Cardiac muscle cell (in vitro differentiated cells and primary cell): ENCODE measurements around the gene MAP2. TPM values are rescaled to one million over a fixed set of nuclear protein-coding genes. Genes with fewer than 3 reads are reported as not detected.

Experiments
- DNase-seq, 2 donors: peaks; one replicate each; pipeline versions ENCODE4 v3.0.0 to v3.0.0-alpha.2; 2010 to 2017; ENCODE audit warnings: low read depth in 1 of 2, low spot score in 1 of 2
- H3K27ac ChIP-seq: fragments of 200-600 bp; sonication (generic); 2 replicates; pipeline ENCODE4 v1.5.1; 2016
- H3K27me3 ChIP-seq: fragments of 200-600 bp; sonication (generic); 2 replicates; pipeline ENCODE4 v1.6.0; 2016; ENCODE audit warnings: control low read depth
- H3K36me3 ChIP-seq: fragments of 200-600 bp; sonication (generic); 2 replicates; pipeline ENCODE4 v1.5.1; 2016; ENCODE audit warnings: control low read depth
- H3K4me1 ChIP-seq: fragments of 200-600 bp; sonication (generic); 2 replicates; pipeline ENCODE4 v1.8.1; 2017; ENCODE audit warnings: low read depth, mild to moderate bottlenecking, mixed run types
- H3K4me3 ChIP-seq: fragments of 200-600 bp; sonication (generic); 2 replicates; pipeline ENCODE4 v1.5.1; 2016; ENCODE audit warnings: mild to moderate bottlenecking
- H3K9me3 ChIP-seq: fragments of 200-600 bp; sonication (generic); 2 replicates; pipeline ENCODE4 v1.5.1; 2017; ENCODE audit warnings: low read depth, mild to moderate bottlenecking, control low read depth
- polyA plus RNA-seq: library from polyadenylated mRNA; unstranded; fragments of >200 nt; fragmentation: Nextera tagmentation; extraction: Ambion mirVana; gene quantifications from 2 replicates; pipeline ENCODE4 v1.2.1, GENCODE V29; 2016
- total RNA-seq: library from RNA; depleted of rRNA; stranded (reverse); fragments of >200 nt; gene quantifications from 2 replicates; pipeline ENCODE4 v1.2.3, GENCODE V29; 2016
- TF ChIP-seq, protein P1 (sequence below): IDR thresholded peaks from 2 replicates; pipeline ENCODE4 v1.5.1; 2012; ENCODE audit warnings: low read depth, mild to moderate bottlenecking, low read length

MAP2 gene
- total and polyA plus RNA-seq, 2 experiments from 2014 or later, result 0.24 to 0.68 TPM

DNA sequence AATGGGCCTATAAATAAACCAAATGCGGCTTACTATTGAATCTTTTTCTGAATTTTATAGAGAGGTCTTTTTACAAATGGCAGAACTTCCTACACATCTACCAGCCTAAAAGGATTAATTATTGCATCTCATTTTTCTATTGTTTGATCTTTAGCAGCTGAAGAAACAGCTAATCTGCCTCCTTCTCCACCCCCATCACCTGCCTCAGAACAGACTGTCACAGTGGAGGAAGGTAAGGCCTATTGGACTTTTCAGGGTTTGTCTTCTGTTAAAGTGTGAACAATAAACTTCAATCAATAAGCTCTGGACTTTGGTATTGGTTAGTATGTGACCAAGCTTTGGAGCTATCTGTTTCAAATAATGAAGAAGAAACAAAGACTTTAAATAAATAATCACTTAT is 256.7 kb downstream of the MAP2 start:
- Histone ChIP-seq H3K36me3 (no peaks in the 10 kb centered on the region), H3K27me3 (no peaks in the 10 kb centered on the region), H3K4me1 (no peaks in the 10 kb centered on the region), H3K4me3 (no peak overlapping the region), H3K27ac (no peak overlapping the region), H3K9me3 (no peaks in the 10 kb centered on the region)
- TF ChIP-seq, protein P1, sequence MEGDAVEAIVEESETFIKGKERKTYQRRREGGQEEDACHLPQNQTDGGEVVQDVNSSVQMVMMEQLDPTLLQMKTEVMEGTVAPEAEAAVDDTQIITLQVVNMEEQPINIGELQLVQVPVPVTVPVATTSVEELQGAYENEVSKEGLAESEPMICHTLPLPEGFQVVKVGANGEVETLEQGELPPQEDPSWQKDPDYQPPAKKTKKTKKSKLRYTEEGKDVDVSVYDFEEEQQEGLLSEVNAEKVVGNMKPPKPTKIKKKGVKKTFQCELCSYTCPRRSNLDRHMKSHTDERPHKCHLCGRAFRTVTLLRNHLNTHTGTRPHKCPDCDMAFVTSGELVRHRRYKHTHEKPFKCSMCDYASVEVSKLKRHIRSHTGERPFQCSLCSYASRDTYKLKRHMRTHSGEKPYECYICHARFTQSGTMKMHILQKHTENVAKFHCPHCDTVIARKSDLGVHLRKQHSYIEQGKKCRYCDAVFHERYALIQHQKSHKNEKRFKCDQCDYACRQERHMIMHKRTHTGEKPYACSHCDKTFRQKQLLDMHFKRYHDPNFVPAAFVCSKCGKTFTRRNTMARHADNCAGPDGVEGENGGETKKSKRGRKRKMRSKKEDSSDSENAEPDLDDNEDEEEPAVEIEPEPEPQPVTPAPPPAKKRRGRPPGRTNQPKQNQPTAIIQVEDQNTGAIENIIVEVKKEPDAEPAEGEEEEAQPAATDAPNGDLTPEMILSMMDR, result no peak
- DNase-seq, result no peak

DNA sequence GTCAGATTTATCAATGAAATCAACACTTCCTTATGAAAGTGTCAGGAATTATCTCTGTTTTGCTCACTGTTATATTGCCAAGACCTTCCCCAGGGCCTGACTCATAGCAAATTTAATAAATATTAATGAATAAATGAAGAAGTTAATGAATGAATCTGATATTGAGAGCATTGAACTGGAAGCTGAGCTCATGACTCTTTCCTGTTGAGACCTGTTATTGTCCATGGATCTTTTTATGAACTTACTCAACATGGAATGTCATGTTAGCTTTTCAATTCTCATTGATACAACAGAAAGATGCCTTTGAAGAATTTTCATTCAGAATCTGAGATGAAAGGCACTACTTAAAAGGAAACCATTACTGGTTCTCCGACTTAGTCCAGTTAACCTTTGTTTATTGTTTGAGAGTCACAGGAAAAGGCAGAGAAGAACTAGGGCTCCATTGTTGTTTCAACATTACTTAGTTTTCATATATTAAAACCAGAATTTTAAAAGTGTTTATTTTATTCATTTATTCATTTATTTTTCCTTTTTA is 257.4 kb downstream of the MAP2 start:
- TF ChIP-seq, protein P1, result no peak
- DNase-seq, result no peak
- H3K36me3 ChIP-seq, result no peaks in the 10 kb centered on the region
- no peak overlapping the region for H3K27ac ChIP-seq
- H3K27me3 ChIP-seq, result no peaks in the 10 kb centered on the region
- H3K4me1 ChIP-seq, result no peaks in the 10 kb centered on the region
- H3K4me3 ChIP-seq, result no peak overlapping the region
- H3K9me3 ChIP-seq, result no peaks in the 10 kb centered on the region

DNA sequence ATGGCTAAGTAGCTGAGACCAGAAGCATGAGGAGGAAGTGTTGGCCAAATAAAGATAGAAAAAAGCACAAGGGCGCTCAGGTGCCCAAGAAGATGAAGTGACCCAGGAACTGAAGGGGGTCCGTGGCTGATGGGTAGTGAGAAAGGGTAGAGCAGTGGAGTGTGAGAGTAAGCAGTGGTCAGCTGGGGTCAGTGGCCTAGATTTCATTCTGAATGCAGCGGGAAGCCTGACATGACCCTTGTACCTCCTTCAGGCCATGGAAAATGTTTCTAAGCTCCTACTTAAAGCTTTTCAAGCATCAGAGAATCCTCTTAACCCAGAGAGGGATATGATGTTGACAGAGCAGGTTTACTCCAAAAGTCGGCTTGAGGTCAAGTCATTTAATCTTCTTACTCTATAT is 258.8 kb downstream of the MAP2 start:
- H3K36me3 ChIP-seq, result no peaks in the 10 kb centered on the region
- H3K4me1 ChIP-seq, result no peaks in the 10 kb centered on the region
- TF ChIP-seq, protein P1, result no peak
- H3K27ac ChIP-seq, result no peak overlapping the region
- H3K4me3 ChIP-seq, result no peak overlapping the region
- no peak for DNase-seq
- H3K9me3 ChIP-seq, result no peaks in the 10 kb centered on the region
- H3K27me3 ChIP-seq, result no peaks in the 10 kb centered on the region

DNA sequence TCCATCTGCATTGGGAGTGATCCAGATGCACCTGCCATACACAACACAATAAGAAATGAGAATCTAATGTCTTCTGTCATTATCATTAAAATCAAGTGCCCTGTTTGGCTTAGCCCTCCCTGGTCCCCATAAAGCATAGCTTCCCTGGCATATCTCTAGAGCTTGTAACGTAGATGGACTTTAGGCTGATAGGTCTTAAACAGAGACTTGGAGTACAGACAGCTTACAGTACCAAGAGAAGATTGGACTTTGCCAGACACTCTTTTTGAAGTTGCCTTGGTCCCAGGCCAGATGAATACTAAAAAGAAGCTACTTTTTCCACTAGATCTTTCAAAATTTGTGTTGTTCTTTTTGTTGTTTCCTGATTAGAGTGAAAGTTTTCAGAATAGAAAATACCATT is 261.5 kb downstream of the MAP2 start:
- H3K4me3 ChIP-seq, result no peak overlapping the region
- TF ChIP-seq, protein P1, result no peak
- H3K36me3 ChIP-seq, result no peaks in the 10 kb centered on the region
- no peaks in the 10 kb centered on the region for H3K4me1 ChIP-seq
- no peaks in the 10 kb centered on the region for H3K9me3 ChIP-seq
- no peak for DNase-seq
- no peak overlapping the region for H3K27ac ChIP-seq
- H3K27me3 ChIP-seq, result no peaks in the 10 kb centered on the region

DNA sequence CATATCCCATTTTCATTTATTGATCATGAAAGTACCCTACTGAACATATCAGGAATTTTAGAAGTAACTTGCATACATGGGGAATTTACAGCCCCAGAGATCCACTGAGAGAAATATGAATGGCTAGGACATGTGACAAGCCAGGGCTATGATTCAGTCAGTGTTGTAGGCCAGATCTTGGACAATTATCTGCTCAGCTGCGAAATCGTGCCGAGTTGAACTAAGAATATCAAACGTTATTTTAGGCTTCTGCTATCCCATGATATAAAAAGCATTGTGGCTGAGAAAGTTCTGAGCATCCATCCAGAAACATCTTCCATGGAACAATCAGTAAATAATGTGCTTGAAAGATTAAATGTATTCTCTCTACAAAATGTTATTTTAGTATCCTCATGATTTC is 262.1 kb downstream of the MAP2 start:
- Histone ChIP-seq H3K4me1 (no peaks in the 10 kb centered on the region), H3K36me3 (no peaks in the 10 kb centered on the region), H3K27me3 (no peaks in the 10 kb centered on the region), H3K27ac (no peak overlapping the region), H3K9me3 (no peaks in the 10 kb centered on the region), H3K4me3 (no peak overlapping the region)
- TF ChIP-seq, protein P1, result no peak
- no peak for DNase-seq

DNA sequence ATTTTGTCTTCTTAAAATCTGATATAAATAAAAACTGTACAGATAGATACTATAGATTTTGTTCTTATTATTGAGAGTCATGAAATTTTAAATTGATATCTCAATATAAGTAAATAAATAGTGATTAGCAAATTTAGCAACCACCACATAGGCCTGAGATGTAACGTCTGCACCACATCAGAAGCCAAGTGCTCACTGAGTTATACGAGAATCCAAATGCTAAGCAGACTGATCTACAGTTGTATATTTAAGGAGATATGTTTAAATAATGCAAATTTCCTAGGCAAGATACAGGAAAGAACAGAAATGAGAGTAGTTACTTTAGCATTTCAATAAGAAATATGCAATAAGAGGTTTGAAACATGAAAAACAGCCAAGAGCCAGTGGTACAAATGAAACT is 262.6 kb downstream of the MAP2 start:
- Histone ChIP-seq H3K4me3 (no peak overlapping the region), H3K36me3 (no peaks in the 10 kb centered on the region), H3K27me3 (no peaks in the 10 kb centered on the region), H3K9me3 (no peaks in the 10 kb centered on the region), H3K4me1 (no peaks in the 10 kb centered on the region), H3K27ac (no peak overlapping the region)
- TF ChIP-seq, protein P1, result no peak
- no peak for DNase-seq
